Stimulated activated naive CD8-positive, alpha-beta T cell treated with anti-CD3 and anti-CD28 coated beads, Interleukin-15, amount 100 ng/mL, for 72 hours (primary cell): ENCODE results near the gene JDP2.

ENCODE experiments used
- ATAC-seq: fragments of 150-1000 bp; cut with Tn5 transposase; 2 replicates; pipeline ENCODE4 v1.10.0; 2021; ENCODE audit warnings: mild to moderate bottlenecking, moderate library complexity
- DNase-seq, 2 donors: peaks; one replicate each; pipeline ENCODE4 v3.0.0; 2021 to 2022
- H3K27ac Mint-ChIP-seq, 2 donors: one replicate each; pipeline ENCODE4 v1.8.0; 2022; ENCODE audit warnings: mild to moderate bottlenecking in 2 of 2, mixed read lengths in 2 of 2, moderate library complexity in 2 of 2
- H3K27me3 Mint-ChIP-seq: one replicate; pipeline ENCODE4 v1.8.0; 2022; ENCODE audit warnings: mixed read lengths
- H3K4me1 Mint-ChIP-seq: one replicate; pipeline ENCODE4 v1.8.0; 2022; ENCODE audit warnings: mild to moderate bottlenecking, mixed read lengths
- H3K4me3 Mint-ChIP-seq, 2 donors: one replicate each; pipeline ENCODE4 v1.8.0; 2022; ENCODE audit warnings: mild to moderate bottlenecking in 2 of 2, mixed read lengths in 2 of 2, moderate library complexity in 1 of 2
- H3K9me3 Mint-ChIP-seq, 2 donors: one replicate each; pipeline ENCODE4 v1.8.0; 2022; ENCODE audit warnings: mixed read lengths in 2 of 2

Gene JDP2

GRCh38 chr14:75514673-75515628 is 87.1 kb downstream of the JDP2 start:
- Mint-ChIP-seq H3K4me1 (peaks cover 53% of the 10 kb centered on the region), H3K27ac (peak overlapping the region; percentile 90 to 95), H3K9me3 (peaks cover 17 to 19% of the 10 kb centered on the region in 2 donors), H3K27me3 (peaks cover 8% of the 10 kb centered on the region), H3K4me3 (peak overlapping the region; percentile 80 to 82)
- DNase-seq (peak; percentile 19 to 76), ATAC-seq (peak; percentile 87)

GRCh38 chr14:75515629-75515996 is 87.8 kb downstream of the JDP2 start:
- DNase-seq, result no peak
- no peak for ATAC-seq
- Mint-ChIP-seq H3K4me3 (peak overlapping the region; percentile 80 to 82), H3K27me3 (peaks cover 8% of the 10 kb centered on the region), H3K27ac (peak overlapping the region in 1 of 2 donors; percentile 91), H3K4me1 (peaks cover 52% of the 10 kb centered on the region), H3K9me3 (peaks cover 15 to 19% of the 10 kb centered on the region in 2 donors)

- Mint-ChIP-seq H3K27me3 (peaks cover 8% of the 10 kb centered on the region), H3K4me1 (peaks cover 73% of the 10 kb centered on the region), H3K27ac (no peak overlapping the region), H3K4me3 (no peak overlapping the region), H3K9me3 (no peaks in the 10 kb centered on the region)
- peak in 1 of 2 donors; percentile 56 for DNase-seq
- ATAC-seq, result peak; percentile 44
Observed at GRCh38 chr14:75518625-75519024, 90.8 kb downstream of the JDP2 start.

GRCh38 chr14:75519394-75519793 is 91.6 kb downstream of the JDP2 start:
- no peak overlapping the region for H3K4me3 Mint-ChIP-seq

GRCh38 chr14:75519826-75520728 is 92.3 kb downstream of the JDP2 start:
- peak overlapping the region in 1 of 2 donors; percentile 99 for H3K4me3 Mint-ChIP-seq

More at GRCh38 chr14:75519394-75519793, 91.6 kb downstream of the JDP2 start:
- Mint-ChIP-seq H3K9me3 (no peaks in the 10 kb centered on the region), H3K4me1 (peaks cover 74% of the 10 kb centered on the region), H3K27ac (no peak overlapping the region), H3K27me3 (peaks cover 8% of the 10 kb centered on the region)
- ATAC-seq (no peak), DNase-seq (no peak)

GRCh38 chr14:75520852-75521251 is 93.0 kb downstream of the JDP2 start:
- Mint-ChIP-seq H3K27ac (peak overlapping the region; percentile 98 to 100), H3K27me3 (peaks cover 8% of the 10 kb centered on the region), H3K4me3 (peak overlapping the region in 1 of 2 donors; percentile 99), H3K9me3 (no peaks in the 10 kb centered on the region), H3K4me1 (peaks cover 74% of the 10 kb centered on the region)
- no peak for DNase-seq
- no peak for ATAC-seq

More at GRCh38 chr14:75519826-75520728, 92.3 kb downstream of the JDP2 start:
- DNase-seq (no peak), ATAC-seq (no peak)
- Mint-ChIP-seq H3K9me3 (no peaks in the 10 kb centered on the region), H3K27ac (peak overlapping the region; percentile 5 to 98), H3K4me1 (peaks cover 74% of the 10 kb centered on the region), H3K27me3 (peaks cover 8% of the 10 kb centered on the region)

- DNase-seq, result no peak
Observed at GRCh38 chr14:75521415-75522199, 93.8 kb downstream of the JDP2 start.

GRCh38 chr14:75522224-75522982 is 94.6 kb downstream of the JDP2 start, which contains the start of gene BATF:
TSS of gene BATF (plus strand) at chr14:75522469. CDS start at chr14:75522683, 214 bp downstream.
- DNase-seq, result peak; percentile 67 to 75
- Mint-ChIP-seq H3K4me1 (peaks cover 76% of the 10 kb centered on the region), H3K9me3 (no peaks in the 10 kb centered on the region), H3K4me3 (peak within 1 kb of the TSS; percentile 98 to 99), H3K27ac (peak within 1 kb of the TSS; percentile 98 to 100), H3K27me3 (peaks cover 2% of the 10 kb centered on the region)
- peak; percentile 83 for ATAC-seq

More at GRCh38 chr14:75521415-75522199, 93.8 kb downstream of the JDP2 start:
- ATAC-seq, result peak; percentile 45
- H3K9me3 Mint-ChIP-seq, result no peaks in the 10 kb centered on the region
- peaks cover 8% of the 10 kb centered on the region for H3K27me3 Mint-ChIP-seq
- peak overlapping the region; percentile 98 to 100 for H3K27ac Mint-ChIP-seq
- H3K4me1 Mint-ChIP-seq, result peaks cover 76% of the 10 kb centered on the region
- peak overlapping the region; percentile 98 to 99 for H3K4me3 Mint-ChIP-seq

- H3K27me3 Mint-ChIP-seq, result no peaks in the 10 kb centered on the region
- peak overlapping the region; percentile 98 to 99 for H3K4me3 Mint-ChIP-seq
- peaks cover 81% of the 10 kb centered on the region for H3K4me1 Mint-ChIP-seq
- DNase-seq (no peak), ATAC-seq (no peak)
- H3K9me3 Mint-ChIP-seq, result no peaks in the 10 kb centered on the region
- H3K27ac Mint-ChIP-seq, result peak overlapping the region; percentile 77 to 100
Observed at GRCh38 chr14:75522983-75523318, 95.1 kb downstream of the JDP2 start.
